CD4-positive, alpha-beta T cell treated with Interleukin-4 for 1 hour (primary cell): ENCODE results near the gene PYGB.
"Not testable (repeated sequence)": the region's sequence is repeated elsewhere in the genome, so short reads cannot be mapped to it uniquely, and the experiment has no call there.

Source experiments
- DNase-seq, 2 donors: peaks; one replicate each; pipeline ENCODE4 v3.0.0-alpha.2; 2020 to 2022

Gene PYGB

GRCh38 chr20:25316506-25317190 is 68.8 kb downstream of the PYGB start:
- no peak for DNase-seq

GRCh38 chr20:25317351-25318075 is 69.6 kb downstream of the PYGB start:
- no peak for DNase-seq

- peak in 1 of 2 donors; percentile 45 for DNase-seq
These were observed 70.8 kb downstream of the PYGB start for GRCh38 chr20:25318471-25319240.

DNA sequence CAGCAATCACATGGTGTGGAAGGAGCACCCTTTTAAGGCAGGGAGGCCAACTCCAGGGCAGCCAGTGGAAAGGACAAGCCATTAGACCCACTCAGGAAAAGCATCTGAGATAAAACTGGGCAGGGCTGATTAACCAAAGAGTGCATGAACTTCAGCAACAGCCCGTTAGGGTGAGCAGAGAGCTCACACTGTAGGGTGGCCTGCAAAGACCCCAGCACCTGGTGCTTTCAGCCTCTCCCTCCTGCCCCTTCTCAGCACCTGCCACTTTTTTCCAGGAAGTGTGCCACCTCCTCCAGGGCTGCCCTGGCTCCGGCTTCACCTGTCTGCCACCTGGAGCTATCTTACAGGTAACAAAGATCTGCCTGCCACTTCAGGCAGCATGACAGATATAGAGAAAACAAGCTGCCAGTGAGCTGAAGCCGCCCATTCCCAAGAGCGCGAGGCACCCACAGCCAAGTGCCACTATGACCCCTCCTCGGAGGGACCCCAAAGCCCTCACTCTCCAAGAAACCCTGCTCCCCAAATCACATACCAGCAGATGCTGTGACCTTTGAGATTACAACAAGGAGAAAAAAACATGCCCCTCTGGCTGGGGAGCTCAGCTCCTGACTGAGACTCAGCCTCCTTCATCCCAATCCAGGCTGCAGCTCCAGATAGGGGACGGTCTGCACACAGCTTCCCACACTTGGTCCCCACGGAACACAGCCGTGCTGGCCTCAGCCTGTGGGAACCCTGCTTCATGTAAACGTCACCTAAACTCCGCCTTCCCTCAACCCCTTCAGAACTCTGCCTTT is 71.6 kb downstream of the PYGB start:
- peak in 1 of 2 donors; percentile 10 for DNase-seq

DNA sequence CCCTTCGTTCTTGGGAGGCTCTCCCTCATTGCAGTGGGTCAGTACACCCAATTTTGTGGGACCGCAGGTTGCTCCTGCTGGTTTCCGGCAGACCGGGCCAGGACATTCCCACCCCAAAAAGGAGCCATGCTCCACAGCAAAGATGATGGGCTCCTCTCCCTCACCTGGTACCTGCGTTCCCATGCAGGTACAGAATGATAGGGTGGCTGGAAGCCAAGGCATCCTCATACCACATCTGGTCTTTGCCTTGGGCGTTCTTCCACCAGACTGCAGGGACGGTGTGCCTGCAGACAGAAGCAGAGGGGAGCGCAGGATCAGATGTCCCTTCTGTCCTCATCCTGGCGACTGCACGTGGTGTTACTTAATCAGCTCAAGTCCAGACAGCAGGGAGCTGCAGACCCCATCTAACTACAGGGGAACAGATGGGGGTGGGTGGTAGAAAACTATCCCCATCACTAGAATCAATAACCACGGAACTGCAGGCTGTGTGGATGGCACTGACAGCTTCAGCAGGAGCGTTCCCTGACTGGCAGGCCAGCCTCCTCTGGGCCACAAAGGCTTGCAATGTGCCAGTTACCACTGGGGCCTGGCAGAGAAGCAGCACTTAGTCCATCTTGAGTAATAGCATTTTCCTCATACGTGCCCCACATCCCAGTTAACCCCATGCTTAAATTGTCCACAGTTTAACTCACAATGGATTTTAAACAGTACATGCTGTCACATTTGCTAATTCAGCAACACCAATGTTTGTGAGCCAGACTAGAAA is 72.3 kb downstream of the PYGB start:
- peak in 1 of 2 donors; percentile 4 for DNase-seq

- DNase-seq = peak in 1 of 2 donors; percentile 11
These were observed 73.5 kb downstream of the PYGB start for GRCh38 chr20:25321262-25321831.

- DNase-seq = peak in 1 of 2 donors; percentile 2
These were observed 74.1 kb downstream of the PYGB start for GRCh38 chr20:25321991-25322390.

DNA sequence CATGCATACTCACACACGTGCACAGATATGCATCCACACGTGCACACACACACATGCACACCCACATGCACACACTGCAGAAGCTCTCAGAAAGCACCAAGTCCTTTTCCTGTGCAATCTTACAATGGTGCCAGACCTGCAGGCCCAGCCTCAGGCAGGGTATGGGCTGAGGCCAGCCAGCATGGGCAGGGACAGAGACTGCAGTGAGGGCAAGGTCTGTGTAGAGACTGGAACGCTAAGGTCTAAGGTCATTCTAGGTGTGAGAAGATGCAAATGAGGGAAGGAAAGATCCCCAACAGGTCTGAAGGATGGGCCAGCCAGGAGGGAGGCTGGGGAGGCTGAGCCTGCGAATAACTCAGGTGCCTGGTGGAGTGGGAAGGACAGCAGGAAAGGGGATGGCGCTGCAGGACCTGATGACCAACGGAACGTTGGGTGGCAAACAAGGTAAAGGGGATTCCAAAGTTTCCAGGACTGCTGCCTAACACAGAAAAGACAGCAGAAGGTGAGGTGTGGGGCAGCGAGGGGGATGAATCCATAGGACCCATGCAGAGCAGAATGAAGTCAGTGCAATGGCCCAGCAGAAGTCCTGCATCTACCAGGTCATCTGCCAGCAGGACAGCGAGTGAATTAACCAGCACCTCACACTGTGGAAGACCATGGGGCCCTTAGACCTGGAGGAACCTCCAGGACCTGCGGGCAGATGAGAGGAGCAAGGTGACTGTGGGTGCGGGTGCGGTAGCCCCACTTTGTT is 75.8 kb downstream of the PYGB start:
- DNase-seq = no peak

GRCh38 chr20:25324412-25324811 is 76.5 kb downstream of the PYGB start:
- DNase-seq = peak in 1 of 2 donors; percentile 67

- DNase-seq = no peak
These were observed 77.2 kb downstream of the PYGB start for GRCh38 chr20:25325073-25325472.

- no peak for DNase-seq
These were observed 78.1 kb downstream of the PYGB start for GRCh38 chr20:25325997-25326396.

DNA sequence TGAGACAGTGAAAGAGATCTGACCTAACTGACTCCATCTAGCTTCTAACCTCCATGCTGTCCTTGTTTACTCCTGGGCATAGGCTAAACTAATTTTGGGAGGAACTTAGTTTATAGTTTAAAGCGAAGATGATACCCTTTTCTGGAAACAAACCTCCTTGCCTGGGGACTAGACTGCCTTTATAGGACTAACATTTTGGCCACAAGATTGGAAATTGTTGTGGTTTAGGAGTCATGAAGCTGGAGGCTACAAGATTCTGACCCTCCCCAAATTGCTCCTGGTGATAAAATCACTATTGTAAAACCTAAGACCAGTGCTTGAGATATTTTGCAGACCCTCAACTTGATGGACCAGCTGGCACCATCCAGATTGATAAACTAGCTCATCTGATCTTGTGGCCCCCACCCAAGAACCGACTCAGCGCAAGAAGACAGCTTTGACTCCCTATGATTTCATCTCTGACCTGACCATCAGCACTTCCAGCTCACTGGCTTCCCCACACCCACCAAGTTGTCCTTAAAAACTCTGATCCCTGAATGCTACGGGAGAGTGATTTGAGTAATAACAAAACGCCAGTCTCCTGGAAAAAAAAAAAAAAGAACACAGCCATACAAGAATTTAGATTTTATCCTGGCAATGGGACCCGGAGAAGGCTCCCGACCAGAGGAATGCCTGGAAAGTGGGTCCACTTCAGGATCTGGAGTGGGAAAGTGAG is 79.8 kb downstream of the PYGB start:
- DNase-seq = no peak

- no peak for DNase-seq
These were observed 81.1 kb downstream of the PYGB start for GRCh38 chr20:25328954-25329498.

- not testable (repeated sequence) for DNase-seq
These were observed 87.1 kb downstream of the PYGB start for GRCh38 chr20:25334972-25335371.

DNA sequence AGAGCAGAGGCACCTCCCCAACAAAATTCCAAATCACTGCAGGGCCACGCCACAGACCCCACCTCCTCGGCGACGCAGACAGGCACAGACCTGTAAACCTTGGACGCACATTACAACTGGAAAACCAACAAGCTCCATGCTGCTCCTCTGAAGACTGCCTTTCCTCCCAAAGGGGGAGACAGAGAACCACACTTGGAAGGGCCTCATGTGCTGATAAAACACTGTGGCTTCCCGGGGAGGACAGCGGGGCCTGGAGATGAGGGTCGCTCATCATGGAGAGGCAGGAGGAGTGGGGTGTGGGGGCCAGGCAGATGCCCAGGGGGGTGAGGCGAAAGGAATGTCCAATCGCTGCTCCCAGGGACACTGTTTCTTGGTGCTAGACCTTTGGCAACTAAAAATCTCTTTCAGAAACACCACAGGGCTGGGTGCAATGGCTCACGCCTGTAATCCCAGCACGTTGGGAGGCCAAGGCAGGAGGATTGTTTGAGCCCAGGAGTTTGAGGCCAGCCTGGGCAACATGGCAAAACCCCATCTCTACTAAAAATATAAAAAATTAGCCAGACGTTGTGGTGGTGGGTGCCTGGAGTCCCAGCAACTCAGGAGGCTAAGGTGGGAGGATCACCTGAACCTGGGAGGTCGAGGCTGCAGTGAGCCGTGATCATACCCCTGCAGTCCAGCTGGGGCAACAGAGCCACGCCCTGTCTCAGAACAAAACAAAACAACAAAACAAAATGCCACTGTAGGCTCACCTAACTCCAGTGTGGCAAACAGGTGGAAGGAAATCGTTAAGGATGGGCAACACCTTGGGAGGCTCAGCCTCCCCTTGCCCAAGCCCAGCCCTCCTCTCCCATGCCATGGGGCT is 88.9 kb downstream of the PYGB start:
- DNase-seq = no peak

DNA sequence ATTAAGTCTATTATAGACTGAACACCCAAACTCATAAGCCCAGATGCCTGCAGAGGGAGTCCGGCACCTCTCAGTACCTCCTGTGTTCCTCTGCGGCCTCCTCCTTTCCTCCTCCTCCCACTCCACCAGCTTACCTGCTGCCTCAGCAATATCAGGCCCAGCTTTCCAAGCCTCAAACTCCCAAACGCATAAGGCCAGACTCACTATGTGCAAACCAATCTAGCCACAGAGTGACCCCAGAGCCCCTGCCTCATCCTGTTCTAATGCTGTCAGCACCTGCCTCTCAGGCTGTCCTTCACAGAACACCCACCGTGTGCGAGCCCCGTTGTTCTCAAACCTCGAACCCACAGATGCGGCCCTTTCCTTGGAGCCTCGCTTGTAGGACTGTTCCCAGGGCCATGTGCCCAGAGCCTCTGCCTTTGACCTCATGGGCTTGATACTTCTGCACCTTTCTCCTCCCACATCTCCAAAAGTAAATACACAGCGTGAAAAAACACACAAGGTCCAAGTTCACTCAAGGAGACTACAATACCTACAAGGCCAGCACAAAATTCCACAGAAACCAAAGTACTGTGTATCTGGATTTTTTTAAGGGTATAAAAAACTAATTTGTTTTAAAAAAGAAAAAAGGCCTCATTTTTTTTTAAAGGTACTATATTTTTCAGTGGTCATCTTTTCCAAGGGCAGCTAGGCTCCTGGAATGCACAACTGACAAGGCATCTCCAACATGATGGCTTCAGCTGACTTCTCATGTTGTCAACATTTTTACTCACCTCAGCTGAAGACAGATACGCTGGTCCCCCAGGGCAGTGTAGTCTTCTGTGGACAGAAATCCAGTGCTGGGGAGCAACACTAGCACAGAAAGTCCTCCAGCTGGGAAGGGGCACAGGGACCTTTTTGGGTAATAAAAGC is 90.5 kb downstream of the PYGB start:
- DNase-seq = no peak

- DNase-seq = no peak
These were observed 91.7 kb downstream of the PYGB start for GRCh38 chr20:25339608-25340007.

DNA sequence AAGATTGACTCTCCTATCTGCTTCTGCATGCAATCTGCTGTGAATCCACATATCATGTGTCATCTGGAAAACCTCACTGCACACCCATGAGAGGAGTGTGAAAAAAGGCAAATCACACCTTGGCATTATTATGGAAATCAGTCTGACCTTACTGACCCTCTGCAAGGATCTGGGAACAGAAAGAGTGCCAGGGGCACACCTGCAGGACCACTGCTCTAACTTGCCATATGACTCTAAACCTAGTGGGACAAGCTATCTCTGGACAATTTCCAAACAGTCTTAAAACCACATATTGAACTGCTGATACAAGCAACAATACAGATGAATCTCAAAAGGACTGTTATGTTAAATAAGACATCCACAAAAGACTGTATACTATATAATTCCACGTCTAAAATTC is 92.5 kb downstream of the PYGB start:
- no peak for DNase-seq
